Adrenal gland (tissue), 12 donors: ENCODE results near the gene XK. TPM values are rescaled to one million over a fixed set of nuclear protein-coding genes. Genes with fewer than 3 reads are reported as not detected.

Experiments used
- DNase-seq, 7 donors: peaks; one replicate each; pipeline ENCODE4 v3.0.0-alpha.2; 2019 to 2020
- H3K27ac ChIP-seq, 5 donors: fragments of 200-600 bp; sonication (generic) in 4 of 5; 1 replicate in 3 of 5; 2 replicates in 2 of 5; pipeline versions ENCODE4 v1.5.1 to v1.8.0; 2016 to 2020; ENCODE audit warnings: mild to moderate bottlenecking in 1 of 5
- H3K27me3 ChIP-seq: fragments of 200-600 bp; 2 replicates; pipeline ENCODE4 v1.8.0; 2021
- H3K36me3 ChIP-seq, 2 donors: fragments of 200-600 bp; replicated peaks in 1 of 2; 1 replicate in 1 of 2; 2 replicates in 1 of 2; pipeline versions ENCODE4 v1.5.1 to v1.8.0; 2018 to 2022
- H3K4me1 ChIP-seq, 2 donors: fragments of 200-600 bp; replicated peaks in 1 of 2; 1 replicate in 1 of 2; 2 replicates in 1 of 2; pipeline versions ENCODE4 v1.5.1 to v1.8.0; 2018 to 2021
- H3K4me3 ChIP-seq, 4 donors: fragments of 200-600 bp; sonication (generic) in 3 of 4; one replicate each; pipeline ENCODE4 v1.5.1; 2016 to 2018
- H3K9me3 ChIP-seq, 3 donors: fragments of 200-600 bp; sonication (generic) in 1 of 3; replicated peaks in 1 of 3; 1 replicate in 2 of 3; 2 replicates in 1 of 3; pipeline versions ENCODE4 v1.5.1 to v1.8.0; 2016 to 2021
- CTCF ChIP-seq, 6 experiments: fragments of 450-650 bp in 4 of 6; fragments of 200-600 bp in 2 of 6; sonication (generic) in 1 of 6; IDR thresholded peaks; 1 replicate in 5 of 6; 2 replicates in 1 of 6; pipeline versions ENCODE4 v1.5.1 to v1.8.0; 2016 to 2021; ENCODE audit warnings: antibody characterized with exemption in 6 of 6, mild to moderate bottlenecking in 2 of 6, moderate library complexity in 1 of 6
- POLR2A ChIP-seq, 2 donors: fragments of 450-650 bp; IDR thresholded peaks; one replicate each; pipeline ENCODE4 v1.6.1; 2017; ENCODE audit warnings: antibody characterized with exemption in 2 of 2, mild to moderate bottlenecking in 2 of 2, moderate library complexity in 1 of 2
- WGBS, 4 donors: extraction: QIAGEN DNeasy Blood & Tissue Kit in 2 of 4; methylation state at CpG; one replicate each; pipeline versions ENCODE4 v1.1.5 to v1.1.7; 2013 to 2017; 5-methylcytosine and 5-hydroxymethylcytosine counted together
- intact Hi-C, 2 donors: fragments of 100-400 bp; cut with DNase I; formaldehyde crosslinking; loops; one replicate each; pipeline versions ENCODE4 v1.14.1 to v1.15.0; 2022 to 2023
- polyA plus RNA-seq, 3 donors: library from polyadenylated mRNA; stranded (reverse); fragments of 200-250 nt in 2 of 3; fragments of 350-450 nt in 1 of 3; fragmentation: Illumina TruSeq in 1 of 3; extraction: RNeasy Lipid Tissue Mini Kit (QIAGEN cat#74804) in 1 of 3; gene quantifications; one replicate each; pipeline ENCODE4 v1.2.3, GENCODE V29; 2013 to 2014
- total RNA-seq, 9 donors: library from RNA; depleted of rRNA in 4 of 9; stranded (reverse); fragments of >200 nt in 4 of 9; fragments of 120-200 nt in 1 of 9; fragmentation: NEBNext Ultra II Directional in 1 of 9; extraction: Animal tissue kit (Norgen Biotek cat#: 25700) in 1 of 9; gene quantifications; one replicate each; pipeline versions ENCODE4 v1.1.0 to v1.2.4, GENCODE V29; 2013 to 2023
- donor health status: healthy with polysubstance abuse.
- donor health status: Bipolar disorder and iron deficiency.
- donor health status: DM: yes; HTN: yes; CAD: no.
- donor health status: DM: no; HTN: no; CAD: no.
- donor health status: DM: no; HTN: no; CAD: no.
- donor health status: DM: yes; HTN: yes; CAD: no.

XK gene
- total and polyA plus RNA-seq, 12 donors: 0.44 to 3.8 (median 1.7) TPM

- H3K27ac ChIP-seq: no peak overlapping the region
- intact Hi-C loops: no loop called here
These were observed 7.3 kb downstream of the XK start for GRCh38 chrX:37692918-37693317.

GRCh38 chrX:37697169-37697760, 11.7 kb downstream of the XK start:
- Histone ChIP-seq H3K27ac (no peak overlapping the region), H3K36me3 (no peaks in the 10 kb centered on the region), H3K4me1 (no peaks in the 10 kb centered on the region), H3K4me3 (no peak overlapping the region), H3K9me3 (no peaks in the 10 kb centered on the region), H3K27me3 (peaks cover 3% of the 10 kb centered on the region)
- WGBS, 4 donors: 43 to 80% (median 73%) methylated on average over 1 of the region's 1 CpG
- DNase-seq: peak in 1 of 7 donors; percentile 52
- intact Hi-C loops: no loop called here
- no peak for TF ChIP-seq POLR2A (IDR thresholded peaks at IDR 0.05)
- TF ChIP-seq CTCF (IDR thresholded peaks at IDR 0.05): no peak

More at GRCh38 chrX:37692918-37693317, 7.3 kb downstream of the XK start:
- WGBS, 4 donors: 78 to 95% (median 90%) methylated on average over 3 of the region's 3 CpGs
- Histone ChIP-seq H3K4me3 (no peak overlapping the region), H3K9me3 (no peaks in the 10 kb centered on the region), H3K36me3 (no peaks in the 10 kb centered on the region), H3K4me1 (no peaks in the 10 kb centered on the region), H3K27me3 (peaks cover 12% of the 10 kb centered on the region)
- no peak for DNase-seq
- TF ChIP-seq CTCF (IDR thresholded peaks at IDR 0.05) (no peak), POLR2A (IDR thresholded peaks at IDR 0.05) (no peak)

GRCh38 chrX:37701588-37701987, 16.0 kb downstream of the XK start:
- intact Hi-C loops: no loop called here
- no peak overlapping the region for H3K4me3 ChIP-seq
- H3K27me3 ChIP-seq: no peaks in the 10 kb centered on the region
- no peaks in the 10 kb centered on the region for H3K4me1 ChIP-seq
- H3K36me3 ChIP-seq: no peaks in the 10 kb centered on the region
- DNase-seq: no peak
- no peak for TF ChIP-seq CTCF (IDR thresholded peaks at IDR 0.05)
- TF ChIP-seq POLR2A (IDR thresholded peaks at IDR 0.05): no peak
- WGBS, 4 donors: 72 to 83% (median 76%) methylated on average over 3 to 4 of the region's 4 CpGs
- no peak overlapping the region for H3K27ac ChIP-seq
- H3K9me3 ChIP-seq: no peaks in the 10 kb centered on the region

GRCh38 chrX:37711991-37712390, 26.4 kb downstream of the XK start:
- TF ChIP-seq CTCF (IDR thresholded peaks at IDR 0.05): no peak
- Histone ChIP-seq H3K27ac (no peak overlapping the region), H3K4me1 (no peaks in the 10 kb centered on the region), H3K36me3 (no peaks in the 10 kb centered on the region), H3K27me3 (peaks cover 5% of the 10 kb centered on the region), H3K9me3 (no peaks in the 10 kb centered on the region), H3K4me3 (no peak overlapping the region)
- DNase-seq: no peak
- intact Hi-C loops: no loop called here
- 62 to 90% (median 74%) methylated on average over 3 of the region's 3 CpGs for WGBS, 4 donors
